Measurements from ENCODE around the gene HTT. TPM values are rescaled to one million over a fixed set of nuclear protein-coding genes. Genes with fewer than 3 reads are reported as not detected.
A peak's percentile ranks its signal among the peaks of the same experiment; 100 is the strongest.

HTT gene
- total and polyA plus RNA-seq, 12 donors: 16.1 to 77.1 (median 47.1) TPM

- Histone ChIP-seq H3K9me3 (replicated peaks in 1 of 3) (no peaks in the 10 kb centered on the region), H3K27ac (no peak overlapping the region), H3K4me3 (no peak overlapping the region), H3K4me1 (replicated peaks in 1 of 2) (no peaks in the 10 kb centered on the region), H3K36me3 (replicated peaks in 1 of 2) (no peaks in the 10 kb centered on the region), H3K27me3 (no peaks in the 10 kb centered on the region)
- no peak for DNase-seq
- no peak for TF ChIP-seq POLR2A (IDR thresholded peaks at IDR 0.05)
- no peak for TF ChIP-seq CTCF (IDR thresholded peaks at IDR 0.05)
- intact Hi-C loops (cut with DNase I): no loop called here
- 82 to 88% (median 83%) methylated on average over 6 of the region's 6 CpGs for WGBS, 4 donors
Measured at GRCh38 chr4:3067473-3068001, 6.9 kb upstream of the HTT start.

- Histone ChIP-seq H3K36me3 (replicated peaks in 1 of 2) (no peaks in the 10 kb centered on the region), H3K27ac (no peak overlapping the region), H3K4me3 (no peak overlapping the region), H3K27me3 (no peaks in the 10 kb centered on the region), H3K9me3 (replicated peaks in 1 of 3) (no peaks in the 10 kb centered on the region), H3K4me1 (replicated peaks in 1 of 2) (peaks cover 5% of the 10 kb centered on the region in 2 donors)
- intact Hi-C loops (cut with DNase I): no loop called here
- TF ChIP-seq CTCF (IDR thresholded peaks at IDR 0.05) (no peak), POLR2A (IDR thresholded peaks at IDR 0.05) (no peak)
- DNase-seq: no peak
- 86 to 87% (median 86%) methylated on average over 16 of the region's 16 CpGs for WGBS, 4 donors
Measured at GRCh38 chr4:3069661-3070199, 4.8 kb upstream of the HTT start.

- 75 to 89% (median 83%) methylated on average over 3 of the region's 3 CpGs for WGBS, 4 donors
- H3K36me3 ChIP-seq (replicated peaks in 1 of 2): no peaks in the 10 kb centered on the region
- no peak for DNase-seq
- intact Hi-C loops (cut with DNase I): no loop called here
- no peak overlapping the region for H3K27ac ChIP-seq
- peaks cover 9% of the 10 kb centered on the region in 2 donors for H3K4me1 ChIP-seq (replicated peaks in 1 of 2)
- no peaks in the 10 kb centered on the region for H3K9me3 ChIP-seq (replicated peaks in 1 of 3)
- no peak overlapping the region for H3K4me3 ChIP-seq
- no peaks in the 10 kb centered on the region for H3K27me3 ChIP-seq
- TF ChIP-seq CTCF (IDR thresholded peaks at IDR 0.05) (no peak), POLR2A (IDR thresholded peaks at IDR 0.05) (no peak)
Measured at GRCh38 chr4:3070709-3071500, 3.6 kb upstream of the HTT start.

GRCh38 chr4:3071811-3072210, 2.7 kb upstream of the HTT start:
- no peak overlapping the region for H3K27ac ChIP-seq
- no peak for TF ChIP-seq CTCF (IDR thresholded peaks at IDR 0.05)
- TF ChIP-seq POLR2A (IDR thresholded peaks at IDR 0.05): no peak
- intact Hi-C loops (cut with DNase I): no loop called here

More at GRCh38 chr4:3071811-3072210, 2.7 kb upstream of the HTT start:
- no peaks in the 10 kb centered on the region for H3K27me3 ChIP-seq
- H3K36me3 ChIP-seq (replicated peaks in 1 of 2): no peaks in the 10 kb centered on the region
- peak in 1 of 7 donors; percentile 20 for DNase-seq
- no peaks in the 10 kb centered on the region for H3K9me3 ChIP-seq (replicated peaks in 1 of 3)
- 79 to 89% (median 85%) methylated on average over 7 of the region's 7 CpGs for WGBS, 4 donors
- H3K4me1 ChIP-seq (replicated peaks in 1 of 2): peaks cover 15 to 18% of the 10 kb centered on the region in 2 donors
- H3K4me3 ChIP-seq: no peak overlapping the region

Measured in adrenal gland (tissue), 12 donors.